DND-41 (cell line): Measurements from ENCODE around the gene RDH12.

Source experiments
- EZH2 ChIP-seq: IDR thresholded peaks from 3 replicates; pipeline ENCODE4 v1.6.1; 2012; ENCODE audit warnings: borderline replicate concordance, low read depth, mild to moderate bottlenecking, moderate library complexity, low read length, inconsistent platforms; ENCODE audit not compliant: severe bottlenecking
- TF ChIP-seq, protein P1 (sequence below): IDR thresholded peaks from 2 replicates; pipeline ENCODE4 v1.5.1; 2012; ENCODE audit warnings: borderline replicate concordance, low read length, moderate library complexity, mild to moderate bottlenecking; ENCODE audit not compliant: poor library complexity, severe bottlenecking; ENCODE audit errors: extremely low read depth

DNA sequence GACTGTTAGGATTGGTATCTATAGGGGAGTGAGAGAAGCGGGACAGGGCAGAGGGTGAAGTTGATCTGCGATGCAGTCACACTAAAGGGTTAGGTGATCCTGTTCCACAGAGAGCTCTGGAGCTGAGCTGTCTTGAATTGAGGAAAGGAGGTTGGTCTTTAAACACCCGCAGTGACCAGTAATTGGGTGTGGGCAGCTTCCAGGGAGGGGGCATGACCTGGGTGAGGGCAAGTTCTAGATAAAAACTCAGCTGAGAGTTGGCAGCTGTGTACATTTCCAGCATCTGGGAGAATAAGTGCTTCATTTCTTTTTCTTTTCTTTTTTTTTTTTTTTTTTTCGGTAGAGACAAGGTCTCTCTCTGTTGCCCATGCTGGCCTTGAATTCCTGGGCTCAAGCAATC lies 35.1 kb downstream of the RDH12 start:
- TF ChIP-seq, protein P1, sequence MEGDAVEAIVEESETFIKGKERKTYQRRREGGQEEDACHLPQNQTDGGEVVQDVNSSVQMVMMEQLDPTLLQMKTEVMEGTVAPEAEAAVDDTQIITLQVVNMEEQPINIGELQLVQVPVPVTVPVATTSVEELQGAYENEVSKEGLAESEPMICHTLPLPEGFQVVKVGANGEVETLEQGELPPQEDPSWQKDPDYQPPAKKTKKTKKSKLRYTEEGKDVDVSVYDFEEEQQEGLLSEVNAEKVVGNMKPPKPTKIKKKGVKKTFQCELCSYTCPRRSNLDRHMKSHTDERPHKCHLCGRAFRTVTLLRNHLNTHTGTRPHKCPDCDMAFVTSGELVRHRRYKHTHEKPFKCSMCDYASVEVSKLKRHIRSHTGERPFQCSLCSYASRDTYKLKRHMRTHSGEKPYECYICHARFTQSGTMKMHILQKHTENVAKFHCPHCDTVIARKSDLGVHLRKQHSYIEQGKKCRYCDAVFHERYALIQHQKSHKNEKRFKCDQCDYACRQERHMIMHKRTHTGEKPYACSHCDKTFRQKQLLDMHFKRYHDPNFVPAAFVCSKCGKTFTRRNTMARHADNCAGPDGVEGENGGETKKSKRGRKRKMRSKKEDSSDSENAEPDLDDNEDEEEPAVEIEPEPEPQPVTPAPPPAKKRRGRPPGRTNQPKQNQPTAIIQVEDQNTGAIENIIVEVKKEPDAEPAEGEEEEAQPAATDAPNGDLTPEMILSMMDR, result no peak
- TF ChIP-seq EZH2, result no peak
